K562 (cell line): ENCODE data around the gene RNF20. TPM values are rescaled to one million over a fixed set of nuclear protein-coding genes. Genes with fewer than 3 reads are reported as not detected.

ENCODE experiments used
- ATAC-seq: fragments of 200-7000 bp; cut with Tn5 transposase; 3 replicates; pipeline ENCODE4 v1.9.1; 2020; ENCODE audit warnings: moderate library complexity
- BruUV-seq: library from RNA; stranded (reverse); fragments of 400-500 nt; replicated peaks from 2 replicates; lab custom pipeline; 2021; lab: Mats Ljungman, UMichigan
- CTCF ChIA-PET: fragments of 300-600 bp; formaldehyde crosslinking; extraction: SDS; loops from one replicate; lab custom pipeline; 2021; ENCODE audit warnings: low intra/inter-chr PET ratio; lab: Yijun Ruan, JAX
- POLR2A ChIA-PET: fragments of 300-600, 350-650 bp; sonication (Branson Sonifier 250); formaldehyde crosslinking; extraction: SDS; loops from one replicate; lab custom pipeline; 2021; ENCODE audit warnings: antibody characterized with exemption, inconsistent platforms; lab: Yijun Ruan, JAX
- DNase-seq, 4 experiments: peaks; one replicate each; pipeline versions ENCODE4 v3.0.0 to v3.0.0-alpha.2; 2011 to 2018; ENCODE audit warnings: low spot score in 3 of 4, mixed read lengths in 3 of 4; ENCODE audit errors: extremely low read depth in 1 of 4
- FAIRE-seq: peaks from 2 replicates; lab custom pipeline; 2011; peaks lifted over from hg19 to GRCh38; lab: Jason Lieb, UNC
- H2AFZ ChIP-seq: 2 replicates; pipeline ENCODE4 v1.6.0; 2011; ENCODE audit warnings: low read depth, low read length, control low read depth, inconsistent platforms
- H3K27ac ChIP-seq: fragments of 200-600 bp; 3 replicates; pipeline ENCODE4 v1.8.0; 2011; ENCODE audit warnings: low read depth, mild to moderate bottlenecking, control low read depth, inconsistent platforms, low read length, moderate library complexity, mixed read lengths; ENCODE audit errors: extremely low read depth
- H3K27me3 ChIP-seq, 2 experiments: fragments of 300-600 bp in 1 of 2; 2 replicates in 1 of 2; 3 replicates in 1 of 2; pipeline versions ENCODE4 v1.6.0 to v1.8.0; 2011; ENCODE audit warnings: inconsistent platforms in 2 of 2, low read length in 2 of 2, mild to moderate bottlenecking in 1 of 2, mixed read lengths in 1 of 2, moderate library complexity in 1 of 2; ENCODE audit not compliant: control insufficient read depth in 2 of 2, insufficient read depth in 2 of 2
- H3K36me3 ChIP-seq: fragments of 300-600 bp; 3 replicates; pipeline ENCODE4 v1.8.0; 2011; ENCODE audit warnings: mild to moderate bottlenecking, low read length, inconsistent platforms; ENCODE audit not compliant: control insufficient read depth, insufficient read depth
- H3K4me1 ChIP-seq, 2 experiments: fragments of 200-600 bp in 1 of 2; replicated peaks in 1 of 2; 2 replicates in 1 of 2; 3 replicates in 1 of 2; pipeline versions ENCODE4 v1.5.1 to v1.8.0; 2011; ENCODE audit warnings: inconsistent platforms in 2 of 2, low read length in 2 of 2, mild to moderate bottlenecking in 1 of 2, mixed read lengths in 1 of 2, moderate library complexity in 1 of 2; ENCODE audit not compliant: control insufficient read depth in 2 of 2, insufficient read depth in 2 of 2
- H3K4me2 ChIP-seq: 2 replicates; pipeline ENCODE4 v1.6.1; 2011; ENCODE audit warnings: low read length, control low read depth, inconsistent platforms, mixed read lengths; ENCODE audit not compliant: insufficient read depth
- H3K4me3 ChIP-seq: fragments of 200-600 bp; sonication (generic), shearing (Covaris generic); 2 replicates; pipeline ENCODE4 v1.5.1; 2016; ENCODE audit warnings: control low read depth, inconsistent platforms
- H3K79me2 ChIP-seq: fragments of 200-600 bp; 3 replicates; pipeline ENCODE4 v1.8.0; 2011; ENCODE audit warnings: low read length, inconsistent platforms; ENCODE audit not compliant: control insufficient read depth, insufficient read depth
- H3K9ac ChIP-seq, 2 experiments: 2 replicates each; pipeline versions ENCODE4 v1.6.0 to v1.6.1; 2011; ENCODE audit warnings: low read depth in 2 of 2, low read length in 2 of 2, control low read depth in 1 of 2, inconsistent platforms in 1 of 2, mild to moderate bottlenecking in 1 of 2, mixed read lengths in 1 of 2; ENCODE audit not compliant: insufficient read depth in 1 of 2
- H3K9me1 ChIP-seq: one replicate; pipeline ENCODE4 v1.6.0; 2011; ENCODE audit warnings: inconsistent platforms, mild to moderate bottlenecking, low read length, moderate library complexity; ENCODE audit not compliant: control insufficient read depth, insufficient read depth
- H3K9me3 ChIP-seq: replicated peaks from 2 replicates; pipeline ENCODE4 v1.5.1; 2011; ENCODE audit warnings: low read depth, low read length, inconsistent platforms; ENCODE audit not compliant: control insufficient read depth, insufficient read depth
- H4K20me1 ChIP-seq: replicated peaks from 2 replicates; pipeline ENCODE4 v1.6.1; 2011; ENCODE audit warnings: low read length, inconsistent platforms, mixed read lengths; ENCODE audit not compliant: control insufficient read depth, insufficient read depth
- CREB1 ChIP-seq, 2 experiments: sonication (generic) in 1 of 2; formaldehyde crosslinking in 1 of 2; IDR thresholded peaks; 2 replicates each; pipeline versions ENCODE4 v1.6.1 to v1.8.0; 2012 to 2022; ENCODE audit warnings: inconsistent platforms in 1 of 2, mild to moderate bottlenecking in 1 of 2, missing genetic modification reagents in 1 of 2, moderate library complexity in 1 of 2
- FOXM1 ChIP-seq, 2 experiments: fragments of 450-650 bp in 1 of 2; sonication (generic) in 1 of 2; formaldehyde crosslinking in 1 of 2; IDR thresholded peaks; 2 replicates each; pipeline versions ENCODE4 v1.6.1 to v1.9.0; 2017 to 2022; ENCODE audit warnings: low read depth in 2 of 2, mild to moderate bottlenecking in 2 of 2, missing genetic modification reagents in 1 of 2, moderate library complexity in 1 of 2
- GTF2F1 ChIP-seq: IDR thresholded peaks from 2 replicates; pipeline ENCODE4 v1.6.1; 2011; ENCODE audit warnings: low read depth, low read length, improper control_type of control experiment
- PURB ChIP-seq: sonication (generic); formaldehyde crosslinking; IDR thresholded peaks from 2 replicates; pipeline ENCODE4 v1.9.0; 2021; ENCODE audit warnings: low read depth, mild to moderate bottlenecking, missing genetic modification reagents
- RAD51 ChIP-seq: fragments of 450-650 bp; IDR thresholded peaks from 2 replicates; pipeline ENCODE4 v1.7.1; 2016; ENCODE audit warnings: low read depth, mild to moderate bottlenecking, borderline replicate concordance
- SNIP1 ChIP-seq: fragments of 450-650 bp; IDR thresholded peaks from 2 replicates; pipeline ENCODE4 v1.7.1; 2017; ENCODE audit warnings: low read depth, mild to moderate bottlenecking
- SRSF1 ChIP-seq: fragments of 200-400 bp; formaldehyde crosslinking; IDR thresholded peaks from 2 replicates; pipeline ENCODE4 v1.6.1; 2017; ENCODE audit warnings: mild to moderate bottlenecking, low read depth, low read length, moderate library complexity
- ZHX1 ChIP-seq: fragments of 150-350 bp; conservative IDR thresholded peaks from 2 replicates; pipeline ENCODE4 v1.6.1; 2014; ENCODE audit warnings: low read length
- ZNF23 ChIP-seq: fragments of 250-450 bp; sonication (Bioruptor Pico); IDR thresholded peaks from 2 replicates; pipeline ENCODE4 v1.4.0; 2020; ENCODE audit warnings: mild to moderate bottlenecking
- ZNF318 ChIP-seq, 2 experiments: fragments of 450-650 bp; IDR thresholded peaks; 2 replicates each; pipeline ENCODE4 v1.6.1; 2016; ENCODE audit warnings: mild to moderate bottlenecking in 2 of 2, borderline replicate concordance in 1 of 2, low read depth in 1 of 2, moderate library complexity in 1 of 2
- WGBS: fragments of 100-300 bp; shearing (Covaris generic); methylation state at CpG from one replicate; pipeline ENCODE4 v1.1.6; 2016; ENCODE audit warnings: low coverage, mixed read lengths; ENCODE audit not compliant: insufficient coverage; ENCODE audit errors: missing lambda C conversion rate; 5-methylcytosine and 5-hydroxymethylcytosine counted together
- in situ Hi-C: fragments of 300-500 bp; cut with MboI; formaldehyde crosslinking; loops from 4 replicates; pipeline ENCODE4 v1.15.0; 2018; ENCODE audit warnings: inconsistent platforms, mixed read lengths
- intact Hi-C: fragments of 100-400 bp; cut with micrococcal nuclease; formaldehyde crosslinking; loops from 2 replicates; pipeline ENCODE4 v1.14.2; 2022
- polyA plus RNA-seq, 8 experiments: library from polyadenylated mRNA; depleted of rRNA in 4 of 8; stranded (reverse) in 5 of 8; unstranded in 3 of 8; fragments of >200 nt; fragmentation: Nextera tagmentation in 2 of 8; fragmentation: Illumina TruSeq in 1 of 8; extraction: Ambion mirVana in 2 of 8; extraction: Trizol in 1 of 8; gene quantifications; 2 replicates each; pipeline versions ENCODE4 v1.2.1 to v1.2.3, GENCODE V29; 2011 to 2014; ENCODE audit warnings: inconsistent platforms in 1 of 8, missing spikeins in 1 of 8
- total RNA-seq, 7 experiments: library from RNA; depleted of rRNA in 6 of 7; stranded (reverse); fragments of >200 nt in 6 of 7; fragmentation: Illumina TruSeq in 2 of 7; extraction: Trizol in 2 of 7; gene quantifications; 2 replicates each; pipeline versions ENCODE4 v1.2.1 to v1.2.3, GENCODE V29; 2011 to 2021; ENCODE audit warnings: low replicate concordance in 1 of 7

Gene RNF20
- total and polyA plus RNA-seq, 9 of the 15 experiments (the other 6 are each of a cell fraction or from before 2014, with no cell fraction given): 5.5 to 25.0 (median 22.1) TPM

- no peak for TF ChIP-seq ZNF318 (IDR thresholded peaks at IDR 0.05; ENCODE audit: borderline replicate concordance in 1 of 2, low read depth in 1 of 2)
Observed at GRCh38 chr9:101604296-101604695, 70.6 kb downstream of the RNF20 start (continued).

GRCh38 chr9:101605547-101605946, 71.9 kb downstream of the RNF20 start:
- ATAC-seq: no peak
- no peaks in the 10 kb centered on the region for H3K9me3 ChIP-seq
- ChIA-PET CTCF (no interaction called here), POLR2A (no interaction called here)
- BruUV-seq: no TSS peak
- no peak overlapping the region for H3K27ac ChIP-seq
- DNase-seq: no peak
- WGBS: 2% methylated on average over 3 of the region's 3 CpGs
- in situ Hi-C loops: no loop called here
- intact Hi-C loops: no loop called here
- H3K27me3 ChIP-seq: no peaks in the 10 kb centered on the region
- no peaks in the 10 kb centered on the region for H3K9me1 ChIP-seq
- H4K20me1 ChIP-seq: peaks cover 3% of the 10 kb centered on the region; the same call in 1 of the 2 replicates
- no peak overlapping the region for H3K4me2 ChIP-seq
- no peak for FAIRE-seq
- no peaks in the 10 kb centered on the region for H3K79me2 ChIP-seq
- H3K36me3 ChIP-seq: no peaks in the 10 kb centered on the region
- no peak overlapping the region for H3K4me3 ChIP-seq
- no peak overlapping the region for H3K9ac ChIP-seq
- no peaks in the 10 kb centered on the region for H3K4me1 ChIP-seq
- no peak overlapping the region for H2AFZ ChIP-seq
- TF ChIP-seq PURB (CRISPR knock-in tag): no peak
- TF ChIP-seq GTF2F1: no peak
- no peak for TF ChIP-seq FOXM1 (IDR thresholded peaks at IDR 0.05; ENCODE audit: low read depth)
- TF ChIP-seq FOXM1 (CRISPR knock-in tag; IDR thresholded peaks at IDR 0.05; ENCODE audit: low read depth): no peak
- TF ChIP-seq ZHX1: no peak
- no peak for TF ChIP-seq SNIP1
- no peak for TF ChIP-seq RAD51
- no peak for TF ChIP-seq ZNF23 (CRISPR knock-in tag)
- TF ChIP-seq SRSF1: no peak
- no peak for TF ChIP-seq CREB1 (IDR thresholded peaks at IDR 0.05)
- no peak for TF ChIP-seq CREB1 (CRISPR knock-in tag; IDR thresholded peaks at IDR 0.05)
